Right renal cortex interstitium (tissue), 3 donors: ENCODE data around the gene NEURL1. TPM values are rescaled to one million over a fixed set of nuclear protein-coding genes. Genes with fewer than 3 reads are reported as not detected.

Experiments used
- DNase-seq, 3 donors: peaks; one replicate each; pipeline ENCODE4 v3.0.0-alpha.2; 2013; ENCODE audit warnings: low read depth in 3 of 3, low spot score in 2 of 3
- polyA plus RNA-seq, 3 donors: library from polyadenylated mRNA; unstranded; fragments of 120-200 nt; gene quantifications; one replicate each; pipeline ENCODE4 v1.2.1, GENCODE V29; 2013; ENCODE audit not compliant: insufficient read length in 3 of 3

Gene NEURL1
- polyA plus RNA-seq, 3 donors: 1.1 to 1.6 (median 1.3) TPM

DNA sequence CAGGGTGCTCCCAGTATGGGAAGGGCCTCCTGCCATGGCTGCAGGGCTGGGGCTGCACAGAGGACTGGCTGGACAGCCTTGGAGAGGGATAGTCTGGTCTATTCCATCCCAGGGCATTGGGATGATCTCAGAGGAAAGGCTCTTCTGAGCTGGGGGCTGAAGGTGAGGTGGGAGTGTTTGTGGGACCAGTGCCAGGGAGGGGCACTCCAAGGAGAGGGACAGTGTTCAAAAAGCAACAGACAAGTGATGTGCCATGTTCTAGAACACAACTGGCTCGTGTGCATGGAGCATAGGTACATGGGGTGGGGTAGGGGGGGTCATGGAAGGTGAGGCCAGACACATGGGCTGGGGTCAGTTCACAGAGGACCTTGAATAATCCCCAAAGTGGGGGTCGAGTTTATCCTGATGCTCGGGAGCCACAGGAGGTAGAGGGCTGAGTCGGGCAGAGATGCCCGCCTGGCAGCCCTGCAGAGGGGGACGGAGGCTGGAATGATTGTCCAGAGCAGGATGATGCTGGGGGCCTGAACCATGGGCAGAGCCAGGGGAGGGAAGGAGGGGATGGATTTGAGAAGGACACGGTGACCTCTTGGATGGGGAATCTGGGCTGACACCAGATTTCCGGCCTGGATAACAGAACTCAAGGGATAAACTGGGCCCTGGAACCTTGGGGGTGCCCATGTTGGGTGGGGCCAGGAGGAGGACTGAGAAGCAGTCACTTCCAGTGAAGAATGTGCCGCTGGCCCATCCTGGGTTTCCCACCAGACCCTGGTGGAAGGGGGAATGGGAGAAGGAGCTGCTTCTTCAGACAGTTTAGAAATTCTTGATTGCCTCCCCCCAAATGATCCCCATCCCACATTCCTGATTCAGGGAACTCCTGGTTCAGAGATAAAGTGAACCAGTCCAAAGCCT lies 50.4 kb downstream of the NEURL1 start:
- DNase-seq: no peak

GRCh38 chr10:103544657-103545310 lies 51.3 kb downstream of the NEURL1 start:
- DNase-seq: no peak

GRCh38 chr10:103545366-103545765 lies 51.9 kb downstream of the NEURL1 start:
- DNase-seq: no peak

DNA sequence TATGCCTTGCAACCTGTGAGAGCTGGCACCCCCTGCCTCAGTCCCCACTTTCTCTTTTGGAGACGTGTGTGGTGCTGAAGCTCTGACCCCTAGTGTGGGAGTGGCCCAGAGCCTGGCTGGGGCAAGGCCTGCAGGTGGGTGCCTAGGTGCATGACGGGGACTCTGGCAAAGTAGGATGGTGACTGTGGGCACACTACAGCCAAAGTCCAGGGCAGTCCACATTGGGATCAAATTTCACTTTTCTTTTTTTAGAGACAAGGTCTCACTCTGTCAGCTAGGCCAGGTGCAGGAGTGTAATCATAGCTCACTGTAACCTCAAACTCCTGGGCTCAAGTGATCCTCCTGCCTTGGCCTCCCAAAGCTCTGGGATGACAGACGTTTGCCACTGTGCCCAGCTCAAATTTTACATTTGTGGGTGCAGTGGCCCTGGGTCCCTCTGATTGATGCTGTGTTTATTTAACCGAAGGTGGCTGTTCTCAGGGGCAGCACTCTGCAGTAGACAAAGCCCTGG lies 52.3 kb downstream of the NEURL1 start:
- no peak for DNase-seq

DNA sequence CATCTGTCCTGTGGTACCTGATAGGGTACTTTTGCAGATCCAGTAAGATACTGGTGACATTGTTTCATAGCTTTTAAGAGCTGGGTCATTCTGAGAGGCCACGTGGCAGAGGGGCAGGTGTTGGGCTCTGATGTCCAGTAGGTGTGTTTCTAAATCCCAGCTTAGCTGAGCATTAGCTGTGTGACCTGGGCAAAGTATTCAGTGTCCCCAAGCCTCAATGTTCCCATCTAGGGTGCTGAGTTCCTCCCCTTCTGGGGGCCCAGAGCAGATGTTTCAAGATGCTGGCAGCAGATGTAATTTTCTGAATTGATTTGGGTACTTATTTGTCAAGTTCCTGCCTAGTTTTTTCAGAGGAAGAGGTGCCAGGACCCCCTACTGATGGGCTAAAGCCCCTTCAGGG lies 52.9 kb downstream of the NEURL1 start:
- no peak for DNase-seq

- DNase-seq: no peak
These were observed 54.0 kb downstream of the NEURL1 start for GRCh38 chr10:103547391-103547946.

DNA sequence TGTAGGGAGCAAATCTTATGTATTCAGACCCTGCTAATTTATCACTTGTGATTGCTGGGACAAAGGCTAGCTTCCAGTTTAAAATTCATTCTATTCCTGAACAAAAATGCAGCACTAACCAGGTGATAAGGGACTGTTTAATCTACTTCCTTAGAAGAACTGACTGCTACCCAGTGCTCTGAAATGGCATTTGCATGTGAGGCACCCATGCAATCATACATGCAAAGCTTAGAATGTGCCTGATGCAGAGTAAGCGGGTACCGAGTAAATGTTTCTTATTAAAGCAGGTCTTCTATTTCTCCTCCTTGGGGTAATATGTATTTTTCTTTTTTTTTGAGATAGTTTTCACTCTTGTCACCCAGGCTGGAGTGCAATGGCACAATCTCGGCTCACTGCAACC lies 54.5 kb downstream of the NEURL1 start:
- DNase-seq: no peak

DNA sequence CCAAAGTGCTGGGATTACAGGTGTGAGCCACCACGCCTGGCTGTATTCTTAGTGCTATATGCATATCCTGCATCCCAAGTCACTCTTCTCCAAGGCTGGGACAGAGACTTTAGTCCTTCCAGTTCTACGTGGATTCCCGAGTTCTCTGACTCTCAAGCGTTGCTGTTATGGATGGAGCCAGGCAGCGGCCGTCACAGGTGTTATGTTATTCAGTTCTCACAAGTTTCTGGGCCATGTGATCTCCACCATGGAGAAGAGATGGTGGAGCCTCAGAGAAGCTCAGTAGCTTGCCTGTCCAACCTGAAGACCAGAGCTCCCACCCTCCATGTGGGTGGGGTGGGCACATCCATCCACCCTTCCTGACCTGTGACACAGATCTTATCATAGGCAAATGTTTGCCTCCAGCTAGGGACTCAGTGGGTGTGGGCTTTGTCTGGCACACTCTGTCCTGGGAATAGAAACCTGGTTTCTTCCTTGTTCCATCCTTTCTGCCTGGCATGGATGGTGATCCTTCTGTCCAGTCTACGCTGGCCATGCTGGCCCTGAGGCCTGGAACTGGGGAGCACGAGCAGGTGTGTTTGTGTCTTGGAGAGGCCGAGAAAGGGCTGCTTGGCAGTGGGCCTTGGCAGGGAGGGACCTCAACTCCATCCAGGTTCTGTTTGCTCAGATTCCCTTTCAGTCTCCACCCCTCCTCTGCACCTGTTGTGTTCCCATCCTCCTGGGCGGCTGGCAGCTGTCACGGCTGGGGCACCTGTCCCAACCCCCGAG lies 55.3 kb downstream of the NEURL1 start:
- DNase-seq: no peak

DNA sequence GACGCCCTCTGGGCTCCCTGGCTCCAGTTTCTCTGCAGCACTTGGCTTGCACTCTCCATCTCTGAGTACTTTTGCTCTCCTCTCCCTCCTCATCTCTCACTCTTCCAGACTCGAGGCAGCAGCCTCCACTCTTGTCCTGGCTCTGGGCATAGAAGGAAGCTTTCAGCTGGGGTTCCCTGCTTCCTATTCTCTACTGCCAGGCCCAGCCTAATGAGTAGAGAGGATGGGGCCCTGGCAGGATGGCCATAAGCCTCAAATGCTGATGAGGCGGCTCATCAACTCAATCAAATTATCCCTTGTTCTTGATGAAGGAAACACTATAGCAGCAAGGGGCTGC lies 55.8 kb downstream of the NEURL1 start:
- no peak for DNase-seq

DNA sequence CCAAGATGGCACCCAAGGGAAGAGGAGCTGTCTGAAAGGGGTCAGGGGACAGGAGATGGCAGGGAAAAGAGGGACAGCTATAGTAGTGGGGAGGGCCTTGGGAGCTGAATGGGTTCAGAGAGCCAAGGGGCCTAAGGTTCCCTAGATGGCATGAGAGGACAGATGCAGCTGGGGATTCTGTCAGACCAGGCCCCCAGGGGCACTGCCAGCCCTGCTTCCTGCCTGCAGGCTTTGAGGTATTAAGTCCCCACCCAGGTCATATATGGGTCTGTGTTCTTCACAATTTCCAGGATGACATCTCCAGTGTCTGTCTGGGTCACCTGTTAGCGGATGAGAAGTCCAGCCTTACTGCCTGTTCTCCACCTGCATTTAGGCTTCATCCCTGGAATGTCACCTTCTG lies 56.7 kb downstream of the NEURL1 start:
- no peak for DNase-seq

GRCh38 chr10:103551619-103552602 lies 58.4 kb downstream of the NEURL1 start:
- DNase-seq: no peak

DNA sequence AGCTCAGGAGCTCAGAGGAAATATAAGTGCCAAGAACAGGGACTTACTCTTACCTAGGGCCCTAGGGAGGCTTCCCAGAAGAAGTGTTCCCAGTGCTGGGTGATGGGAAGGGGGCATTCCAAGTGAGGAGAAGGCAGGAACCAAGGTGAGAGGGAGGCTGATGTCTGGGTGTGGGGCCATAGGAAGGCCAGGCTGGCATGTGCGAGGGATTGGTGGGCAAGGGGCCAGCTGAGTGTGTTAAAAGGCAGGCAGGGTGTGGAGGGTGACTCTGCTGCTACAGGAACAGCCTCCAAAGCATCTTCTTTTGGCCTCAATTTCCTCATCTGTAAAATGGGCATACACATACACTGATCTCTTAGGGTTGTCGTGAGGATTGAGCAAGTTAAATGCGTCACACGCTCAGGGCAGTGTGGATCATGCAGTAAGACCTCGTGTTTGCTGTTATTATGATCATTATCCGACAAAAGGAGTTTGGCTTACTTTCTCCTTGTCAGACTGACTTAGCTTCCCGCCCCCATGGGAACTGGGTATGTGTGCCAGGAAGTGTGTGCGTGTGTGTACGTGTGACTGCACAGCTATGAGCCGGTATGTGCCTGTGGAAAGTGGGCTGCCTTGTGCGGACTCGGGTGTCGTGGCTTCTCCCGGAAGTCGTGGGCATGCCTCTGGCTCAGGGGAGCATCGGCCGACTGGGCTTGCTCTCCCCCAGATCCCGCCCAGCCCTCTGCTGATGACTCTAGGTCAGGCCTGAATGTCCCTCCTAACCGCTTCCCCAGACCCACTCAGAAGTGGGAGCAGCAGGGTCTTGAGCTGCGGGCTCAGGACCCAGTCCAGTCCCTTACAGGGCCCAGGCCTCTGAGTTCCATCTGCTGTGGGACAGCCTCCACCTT lies 59.6 kb downstream of the NEURL1 start:
- DNase-seq: no peak

- DNase-seq: no peak
These were observed 60.4 kb downstream of the NEURL1 start for GRCh38 chr10:103553743-103554487.

DNA sequence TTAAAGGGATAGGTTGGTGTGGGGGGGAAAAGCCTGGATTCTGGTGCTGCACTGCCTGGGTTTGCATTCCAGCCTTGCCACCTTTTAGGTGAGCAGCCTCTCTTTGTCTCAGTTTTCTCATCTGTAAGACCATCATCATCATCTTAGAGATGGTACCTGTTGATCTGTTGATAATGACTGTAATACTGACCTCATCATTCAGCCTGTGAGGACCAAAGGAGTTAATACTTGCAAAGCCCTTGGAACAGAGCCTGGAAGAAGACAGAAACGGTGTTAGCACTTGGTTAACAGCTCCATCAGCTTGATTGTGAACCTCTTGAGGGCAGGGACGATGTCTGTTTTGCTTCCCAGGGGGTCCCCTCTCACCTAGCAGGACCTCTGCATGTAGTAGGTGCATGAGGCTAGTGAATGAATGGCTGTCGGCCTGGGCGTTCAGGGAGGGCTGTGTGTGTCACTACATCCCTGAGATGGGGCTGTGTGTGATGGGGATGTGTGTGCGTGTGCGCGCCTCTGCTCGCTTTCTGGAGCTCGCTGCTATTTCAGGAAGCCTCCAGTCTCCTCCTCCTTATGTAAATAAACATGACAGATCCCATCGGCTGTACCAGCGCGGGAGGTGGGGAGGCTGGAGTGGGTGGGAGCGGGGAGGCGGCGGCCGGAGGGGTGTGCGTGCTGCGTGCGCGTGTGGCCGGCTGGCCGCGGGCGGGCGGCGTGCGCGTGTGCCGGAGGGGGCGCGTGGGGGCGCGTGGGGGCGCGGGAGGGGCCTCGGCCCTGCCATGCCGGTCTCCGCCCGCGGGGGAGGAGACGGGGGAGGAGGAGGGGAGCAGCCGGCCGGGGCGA lies 61.2 kb downstream of the NEURL1 start:
- peak in 1 of 3 donors; percentile 49 for DNase-seq

GRCh38 chr10:103555325-103555649 lies 61.8 kb downstream of the NEURL1 start:
- DNase-seq: no peak

DNA sequence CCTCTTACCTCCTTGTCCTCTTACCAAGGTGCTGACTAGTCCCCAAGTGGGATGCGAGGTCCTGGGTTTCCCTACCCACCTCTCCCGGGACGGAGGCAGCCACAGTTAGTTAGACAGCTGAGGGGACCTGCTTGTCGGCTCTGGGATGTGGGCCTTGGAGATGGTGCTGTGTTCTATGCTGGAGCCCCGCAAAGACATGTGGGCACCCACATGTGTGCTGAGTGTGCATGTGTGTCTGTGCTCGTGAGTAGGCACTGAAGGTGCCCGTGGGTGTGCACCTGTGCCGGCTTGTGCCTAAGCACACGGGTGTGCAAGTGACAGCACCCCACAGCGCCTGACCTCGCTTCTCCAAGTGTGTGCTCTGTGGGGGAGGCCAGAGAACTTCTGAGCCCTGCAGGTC lies 62.2 kb downstream of the NEURL1 start:
- DNase-seq: no peak

- DNase-seq: no peak
These were observed 63.0 kb downstream of the NEURL1 start for GRCh38 chr10:103556383-103557007.
